Vagina (tissue), 2 donors: ENCODE data around the gene KRT2. TPM values are rescaled to one million over a fixed set of nuclear protein-coding genes. Genes with fewer than 3 reads are reported as not detected.

Source experiments
- DNase-seq, 2 donors: peaks; one replicate each; pipeline ENCODE4 v3.0.0-alpha.2; 2017; ENCODE audit errors: extremely low spot score in 2 of 2
- H3K27ac ChIP-seq: fragments of 200-600 bp; sonication (generic); one replicate; pipeline ENCODE4 v1.5.1; 2019
- H3K27me3 ChIP-seq: fragments of 200-600 bp; sonication (generic); one replicate; pipeline ENCODE4 v1.5.1; 2019
- H3K36me3 ChIP-seq, 2 donors: fragments of 200-600 bp; sonication (generic); one replicate each; pipeline ENCODE4 v1.5.1; 2017 to 2019
- H3K4me1 ChIP-seq: fragments of 200-600 bp; sonication (generic); one replicate; pipeline ENCODE4 v1.5.1; 2019
- H3K4me3 ChIP-seq, 2 donors: fragments of 200-600 bp; sonication (generic); 1 replicate in 1 of 2; 2 replicates in 1 of 2; pipeline ENCODE4 v1.5.1; 2016 to 2019
- H3K9me3 ChIP-seq: fragments of 200-600 bp; sonication (generic); one replicate; pipeline ENCODE4 v1.5.1; 2019
- POLR2A ChIP-seq, 2 donors: fragments of 450-650 bp; IDR thresholded peaks; one replicate each; pipeline ENCODE4 v1.6.1; 2017; ENCODE audit warnings: antibody characterized with exemption in 2 of 2, mild to moderate bottlenecking in 2 of 2, moderate library complexity in 2 of 2
- POLR2AphosphoS5 ChIP-seq, 2 donors: sonication (generic); formaldehyde crosslinking; IDR thresholded peaks; one replicate each; pipeline ENCODE4 v1.9.0; 2017; ENCODE audit warnings: antibody characterized with exemption in 2 of 2, mild to moderate bottlenecking in 2 of 2, low read depth in 1 of 2; ENCODE audit not compliant: insufficient read depth in 1 of 2
- intact Hi-C: fragments of 100-400 bp; cut with DNase I; formaldehyde crosslinking; loops from one replicate; pipeline ENCODE4 v1.15.1; 2023
- total RNA-seq: library from RNA; depleted of rRNA; stranded (reverse); fragments of >200 nt; gene quantifications from one replicate; pipeline ENCODE4 v1.2.3, GENCODE V29; 2016
- TF ChIP-seq, protein P1 (sequence below), 3 experiments: fragments of 450-650 bp in 2 of 3; fragments of 200-600 bp in 1 of 3; sonication (generic) in 1 of 3; IDR thresholded peaks; one replicate each; pipeline ENCODE4 v1.5.1; 2017 to 2019; ENCODE audit warnings: antibody characterized with exemption in 3 of 3, mild to moderate bottlenecking in 2 of 3, moderate library complexity in 2 of 3

KRT2 gene
- total RNA-seq, 1 donor from 2014 or later: 2.0 TPM

DNA sequence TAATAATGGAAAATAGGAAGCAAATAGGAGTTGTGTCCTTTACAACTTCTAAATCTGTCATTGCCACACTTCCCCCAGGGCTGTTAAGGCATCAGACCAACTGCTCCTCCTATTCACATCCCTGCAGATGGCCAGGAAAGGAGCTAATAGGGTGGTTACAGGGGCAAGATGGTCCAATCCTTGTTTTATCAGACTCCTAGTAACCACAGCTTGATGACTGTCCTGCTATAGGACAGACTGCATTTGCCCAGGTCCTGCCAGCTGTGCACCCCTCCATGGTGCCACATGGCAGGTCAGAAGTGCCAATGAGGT lies 10.9 kb upstream of the KRT2 start:
- H3K4me1 ChIP-seq: no peaks in the 10 kb centered on the region
- TF ChIP-seq, protein P1, sequence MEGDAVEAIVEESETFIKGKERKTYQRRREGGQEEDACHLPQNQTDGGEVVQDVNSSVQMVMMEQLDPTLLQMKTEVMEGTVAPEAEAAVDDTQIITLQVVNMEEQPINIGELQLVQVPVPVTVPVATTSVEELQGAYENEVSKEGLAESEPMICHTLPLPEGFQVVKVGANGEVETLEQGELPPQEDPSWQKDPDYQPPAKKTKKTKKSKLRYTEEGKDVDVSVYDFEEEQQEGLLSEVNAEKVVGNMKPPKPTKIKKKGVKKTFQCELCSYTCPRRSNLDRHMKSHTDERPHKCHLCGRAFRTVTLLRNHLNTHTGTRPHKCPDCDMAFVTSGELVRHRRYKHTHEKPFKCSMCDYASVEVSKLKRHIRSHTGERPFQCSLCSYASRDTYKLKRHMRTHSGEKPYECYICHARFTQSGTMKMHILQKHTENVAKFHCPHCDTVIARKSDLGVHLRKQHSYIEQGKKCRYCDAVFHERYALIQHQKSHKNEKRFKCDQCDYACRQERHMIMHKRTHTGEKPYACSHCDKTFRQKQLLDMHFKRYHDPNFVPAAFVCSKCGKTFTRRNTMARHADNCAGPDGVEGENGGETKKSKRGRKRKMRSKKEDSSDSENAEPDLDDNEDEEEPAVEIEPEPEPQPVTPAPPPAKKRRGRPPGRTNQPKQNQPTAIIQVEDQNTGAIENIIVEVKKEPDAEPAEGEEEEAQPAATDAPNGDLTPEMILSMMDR (IDR thresholded peaks at IDR 0.05): no peak
- no peaks in the 10 kb centered on the region for H3K9me3 ChIP-seq
- H3K27ac ChIP-seq: no peak overlapping the region
- no peak for DNase-seq
- H3K36me3 ChIP-seq: no peaks in the 10 kb centered on the region
- H3K27me3 ChIP-seq: no peaks in the 10 kb centered on the region
- no peak overlapping the region for H3K4me3 ChIP-seq
- intact Hi-C loops: no loop called here

- TF ChIP-seq POLR2A (IDR thresholded peaks at IDR 0.05): no peak
- TF ChIP-seq, protein P1 (IDR thresholded peaks at IDR 0.05): no peak
- TF ChIP-seq POLR2AphosphoS5 (IDR thresholded peaks at IDR 0.05; ENCODE audit: insufficient read depth in 1 of 2, low read depth in 1 of 2): no peak
- DNase-seq: no peak
- Histone ChIP-seq H3K9me3 (no peaks in the 10 kb centered on the region), H3K27ac (no peak overlapping the region), H3K4me3 (no peak overlapping the region), H3K27me3 (no peaks in the 10 kb centered on the region), H3K36me3 (no peaks in the 10 kb centered on the region), H3K4me1 (no peaks in the 10 kb centered on the region)
- intact Hi-C loops: no loop called here
Observed at GRCh38 chr12:52662093-52662917, 10.3 kb upstream of the KRT2 start.

GRCh38 chr12:52661668-52662067 lies 9.7 kb upstream of the KRT2 start:
- TF ChIP-seq POLR2A (IDR thresholded peaks at IDR 0.05) (no peak), POLR2AphosphoS5 (IDR thresholded peaks at IDR 0.05; ENCODE audit: insufficient read depth in 1 of 2, low read depth in 1 of 2) (no peak)
- TF ChIP-seq, protein P1 (IDR thresholded peaks at IDR 0.05): no peak
- H3K27me3 ChIP-seq: no peaks in the 10 kb centered on the region
- H3K4me1 ChIP-seq: no peaks in the 10 kb centered on the region
- H3K36me3 ChIP-seq: no peaks in the 10 kb centered on the region
- no peak overlapping the region for H3K27ac ChIP-seq
- DNase-seq: no peak
- intact Hi-C loops: no loop called here
- no peak overlapping the region for H3K4me3 ChIP-seq
- H3K9me3 ChIP-seq: no peaks in the 10 kb centered on the region

DNA sequence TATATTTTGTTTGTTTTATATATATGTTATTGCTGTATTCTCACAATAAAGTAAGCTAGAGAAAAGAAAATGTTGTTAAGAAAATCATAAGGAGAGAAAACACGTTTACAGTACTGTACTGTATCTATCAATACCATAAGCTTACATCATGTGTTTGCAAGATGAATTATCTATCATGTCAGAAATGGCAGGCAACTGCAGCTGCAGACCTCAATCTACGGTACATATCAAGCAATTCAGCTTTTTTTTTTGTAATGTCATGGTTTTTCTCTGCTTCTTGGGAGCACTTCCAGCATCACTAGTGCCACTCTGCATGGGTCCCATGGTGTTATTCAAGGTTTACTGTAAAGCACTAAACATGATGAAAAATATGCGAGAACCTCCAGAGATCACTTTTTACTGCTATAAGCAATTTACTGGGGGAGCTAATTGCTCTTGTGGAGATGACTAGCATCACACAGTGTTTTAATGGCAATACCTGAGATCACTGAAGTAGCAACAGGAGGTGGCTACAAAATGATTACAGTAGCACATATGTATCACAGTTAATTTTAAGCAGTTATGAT lies 9.0 kb upstream of the KRT2 start:
- Histone ChIP-seq H3K4me1 (no peaks in the 10 kb centered on the region), H3K27ac (no peak overlapping the region), H3K9me3 (no peaks in the 10 kb centered on the region), H3K36me3 (no peaks in the 10 kb centered on the region), H3K4me3 (no peak overlapping the region), H3K27me3 (no peaks in the 10 kb centered on the region)
- intact Hi-C loops: no loop called here
- no peak for DNase-seq
- TF ChIP-seq, protein P1 (IDR thresholded peaks at IDR 0.05): no peak
- no peak for TF ChIP-seq POLR2AphosphoS5 (IDR thresholded peaks at IDR 0.05; ENCODE audit: insufficient read depth in 1 of 2, low read depth in 1 of 2)
- TF ChIP-seq POLR2A (IDR thresholded peaks at IDR 0.05): no peak

DNA sequence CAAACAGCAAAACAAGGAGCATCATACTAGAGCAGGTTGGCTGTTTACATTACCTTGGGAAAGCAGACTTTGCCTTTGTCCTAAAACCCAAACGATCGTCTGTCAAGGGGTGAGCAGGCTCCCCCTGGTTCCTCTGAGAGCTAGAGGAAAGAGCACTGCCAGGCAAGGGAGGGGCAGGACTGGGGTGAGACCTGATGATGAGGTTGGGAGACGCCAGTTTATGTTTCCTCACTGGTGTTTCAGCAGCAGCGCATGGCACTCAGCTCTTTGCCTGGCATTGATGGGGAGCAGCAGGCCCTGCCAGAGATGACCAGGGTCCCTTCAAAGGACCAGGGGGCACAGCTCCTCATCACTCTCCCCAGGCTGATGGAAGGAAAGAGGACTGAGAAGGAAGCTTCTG lies 7.9 kb upstream of the KRT2 start:
- intact Hi-C loops: no loop called here
- DNase-seq: no peak
- Histone ChIP-seq H3K27me3 (no peaks in the 10 kb centered on the region), H3K36me3 (no peaks in the 10 kb centered on the region), H3K27ac (no peak overlapping the region), H3K9me3 (no peaks in the 10 kb centered on the region), H3K4me1 (no peaks in the 10 kb centered on the region), H3K4me3 (no peak overlapping the region)
- TF ChIP-seq, protein P1 (IDR thresholded peaks at IDR 0.05): no peak
- TF ChIP-seq POLR2AphosphoS5 (IDR thresholded peaks at IDR 0.05; ENCODE audit: insufficient read depth in 1 of 2, low read depth in 1 of 2) (no peak), POLR2A (IDR thresholded peaks at IDR 0.05) (no peak)
